Activated T-cell treated with anti-CD3 and anti-CD28 coated beads, Interleukin-2, amount 50 U/mL, for 48 hours (primary cell): ENCODE measurements around the gene COX19.
"Not testable (repeated sequence)": the region's sequence is repeated elsewhere in the genome, so short reads cannot be mapped to it uniquely, and the experiment has no call there.

Source experiments
- DNase-seq, 2 experiments: peaks; one replicate each; pipeline ENCODE4 v3.0.0-alpha.2; 2020

COX19 gene

DNA sequence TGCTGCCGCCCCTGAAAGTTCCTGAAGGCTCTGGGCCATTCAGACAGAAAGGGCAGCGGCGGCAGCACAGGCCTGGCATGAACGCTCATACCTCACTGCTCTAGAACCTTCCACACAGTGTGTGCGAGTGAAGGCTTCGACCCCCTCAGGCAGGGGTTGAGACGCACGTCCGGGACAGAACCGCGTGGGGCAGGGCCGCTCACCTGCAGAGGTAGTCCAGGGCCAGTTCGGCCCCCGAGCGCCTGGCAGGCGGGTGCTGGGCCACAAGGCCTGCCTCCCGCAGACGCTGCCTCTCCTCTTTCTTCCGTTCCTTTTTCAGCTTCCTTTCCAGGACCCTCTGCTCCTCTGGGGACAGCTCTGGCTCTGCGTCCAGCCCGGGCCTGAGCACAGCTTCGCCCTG, 34.4 kb upstream of the COX19 start:
- no peak for DNase-seq

DNA sequence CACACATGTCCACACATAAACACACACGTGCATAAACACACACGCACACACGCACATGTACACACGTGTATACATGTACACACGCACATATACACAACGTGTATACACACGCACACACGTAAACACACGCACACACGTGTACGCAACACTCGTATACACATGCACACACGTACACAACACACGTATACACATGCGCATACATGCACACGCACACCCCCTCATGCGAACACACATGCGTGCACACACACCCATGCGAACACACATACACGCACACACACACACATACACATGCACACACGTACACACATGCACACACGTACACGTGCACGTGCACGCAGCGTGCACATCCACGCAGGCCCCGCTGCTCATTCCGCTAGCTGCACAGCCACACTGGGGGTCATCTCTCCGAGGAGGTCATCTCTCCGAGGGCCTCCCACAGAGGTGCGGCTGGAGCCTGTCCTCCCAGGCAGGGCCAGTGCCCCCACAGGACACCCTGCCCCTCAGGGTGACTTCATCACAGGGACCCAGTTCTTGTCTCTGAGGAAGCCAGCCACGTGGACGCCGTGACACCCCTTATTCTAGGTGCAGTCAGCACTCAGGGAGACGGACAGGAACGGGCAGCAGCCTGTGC, 33.5 kb upstream of the COX19 start:
- DNase-seq = no peak

DNA sequence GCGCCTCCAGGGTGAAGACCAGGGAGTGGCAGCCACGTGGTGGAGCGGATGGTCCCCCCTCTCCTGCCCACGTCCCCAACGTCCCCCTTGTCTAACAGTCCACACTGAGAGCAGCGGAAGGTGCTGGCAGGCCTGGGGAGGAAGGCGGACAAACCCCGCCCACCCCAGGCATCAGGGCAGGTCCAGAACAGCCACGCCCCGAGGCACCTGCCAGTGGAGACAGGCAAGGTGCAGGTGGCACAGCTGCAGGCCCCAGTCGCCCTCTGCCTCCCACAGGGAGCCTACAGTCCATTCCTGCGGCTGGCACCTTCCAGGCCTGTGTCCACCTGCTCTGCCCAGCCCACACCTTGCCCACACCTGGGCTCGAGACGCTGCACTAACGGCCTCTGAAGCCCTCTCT, 32.6 kb upstream of the COX19 start:
- DNase-seq = no peak

DNA sequence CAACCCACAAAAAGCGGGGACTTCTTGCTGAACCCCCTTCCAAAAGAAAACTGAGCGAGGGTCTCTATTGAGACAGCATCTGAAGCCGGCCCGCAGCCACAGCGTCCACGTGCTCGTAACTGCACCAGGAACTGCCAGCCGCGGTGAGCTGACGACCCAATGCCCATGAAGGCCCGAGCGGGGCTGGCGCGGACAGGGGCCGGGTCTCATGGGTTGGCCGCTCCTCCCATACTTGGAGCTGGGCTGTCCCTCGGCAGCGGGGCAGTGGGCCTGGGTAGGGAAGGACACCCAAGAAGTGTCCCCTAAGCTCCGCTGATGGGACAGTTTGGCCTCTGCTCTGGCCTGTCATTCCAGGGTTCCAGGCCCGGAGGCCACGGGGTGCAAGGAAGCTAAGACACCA, 30.0 kb upstream of the COX19 start:
- DNase-seq = no peak

DNA sequence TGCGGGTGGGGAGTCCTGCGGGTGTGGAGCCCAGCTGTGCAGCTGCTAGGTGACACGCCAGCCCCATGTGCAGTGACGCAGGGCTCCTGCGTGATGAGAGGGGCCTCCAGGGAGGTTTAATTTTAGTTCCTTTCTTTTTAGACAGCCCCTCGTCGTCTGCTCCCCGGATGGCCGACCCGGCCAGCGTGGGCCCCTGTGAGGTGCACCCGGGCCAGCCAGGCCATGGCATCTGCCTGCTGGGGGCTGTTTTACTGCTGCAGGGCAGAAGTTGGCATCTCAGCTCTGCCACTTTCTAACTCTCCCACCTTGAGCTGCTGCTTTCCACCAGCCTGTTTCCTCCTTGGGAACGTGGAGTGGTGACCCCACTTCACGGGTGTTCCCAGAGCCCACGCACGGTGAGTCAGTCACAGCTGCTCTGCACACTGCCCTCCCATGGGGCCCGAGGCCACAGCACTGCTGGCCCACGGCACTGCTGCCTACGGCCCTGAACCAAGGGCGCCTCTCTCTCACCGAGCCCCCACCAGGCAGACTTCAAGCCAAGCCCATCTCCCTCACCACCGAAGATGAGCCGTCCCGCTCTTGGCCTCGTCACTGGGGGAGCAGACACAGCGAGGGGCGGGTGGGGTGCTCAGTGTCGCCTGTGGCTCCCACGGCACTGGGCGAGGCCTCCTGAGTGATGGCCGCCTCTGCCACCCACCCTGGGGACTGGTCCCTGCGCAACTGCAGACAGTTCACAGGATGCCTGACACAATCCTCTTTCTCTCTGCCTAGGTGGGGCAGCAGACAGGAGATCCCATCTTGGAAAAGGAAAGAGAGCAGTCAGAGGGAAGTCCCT, 28.9 kb upstream of the COX19 start:
- DNase-seq = no peak

DNA sequence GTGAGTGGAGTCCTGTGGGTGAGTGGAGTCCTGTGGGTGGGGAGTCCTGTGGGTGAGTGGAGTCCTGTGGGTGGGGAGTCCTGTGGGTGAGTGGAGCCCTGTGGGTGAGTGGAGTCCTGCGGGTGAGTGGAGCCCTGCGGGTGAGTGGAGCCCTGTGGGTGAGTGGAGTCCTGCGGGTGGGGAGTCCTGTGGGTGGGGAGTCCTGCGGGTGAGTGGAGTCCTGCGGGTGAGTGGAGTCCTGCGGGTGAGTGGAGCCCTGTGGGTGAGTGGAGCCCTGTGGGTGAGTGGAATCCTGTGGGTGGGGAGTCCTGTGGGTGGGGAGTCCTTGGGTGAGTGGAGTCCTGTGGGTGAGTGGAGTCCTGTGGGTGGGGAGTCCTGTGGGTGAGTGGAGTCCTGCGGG, 27.1 kb upstream of the COX19 start:
- not testable (repeated sequence) for DNase-seq

DNA sequence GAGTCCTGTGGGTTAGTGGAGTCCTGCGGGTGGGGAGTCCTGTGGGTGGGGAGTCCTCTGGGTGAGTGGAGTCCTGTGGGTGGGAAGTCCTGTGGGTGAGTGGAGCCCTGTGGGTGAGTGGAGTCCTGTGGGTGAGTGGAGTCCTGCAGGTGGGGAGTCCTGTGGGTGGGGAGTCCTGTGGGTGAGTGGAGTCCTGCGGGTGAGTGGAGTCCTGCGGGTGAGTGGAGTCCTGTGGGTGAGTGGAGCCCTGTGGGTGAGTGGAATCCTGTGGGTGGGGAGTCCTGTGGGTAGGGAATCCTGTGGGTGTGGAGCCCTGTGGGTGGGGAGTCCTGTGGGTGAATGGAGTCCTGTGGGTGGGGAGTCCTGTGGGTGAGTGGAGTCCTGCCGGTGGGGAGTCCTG, 26.7 kb upstream of the COX19 start:
- not testable (repeated sequence) for DNase-seq

DNA sequence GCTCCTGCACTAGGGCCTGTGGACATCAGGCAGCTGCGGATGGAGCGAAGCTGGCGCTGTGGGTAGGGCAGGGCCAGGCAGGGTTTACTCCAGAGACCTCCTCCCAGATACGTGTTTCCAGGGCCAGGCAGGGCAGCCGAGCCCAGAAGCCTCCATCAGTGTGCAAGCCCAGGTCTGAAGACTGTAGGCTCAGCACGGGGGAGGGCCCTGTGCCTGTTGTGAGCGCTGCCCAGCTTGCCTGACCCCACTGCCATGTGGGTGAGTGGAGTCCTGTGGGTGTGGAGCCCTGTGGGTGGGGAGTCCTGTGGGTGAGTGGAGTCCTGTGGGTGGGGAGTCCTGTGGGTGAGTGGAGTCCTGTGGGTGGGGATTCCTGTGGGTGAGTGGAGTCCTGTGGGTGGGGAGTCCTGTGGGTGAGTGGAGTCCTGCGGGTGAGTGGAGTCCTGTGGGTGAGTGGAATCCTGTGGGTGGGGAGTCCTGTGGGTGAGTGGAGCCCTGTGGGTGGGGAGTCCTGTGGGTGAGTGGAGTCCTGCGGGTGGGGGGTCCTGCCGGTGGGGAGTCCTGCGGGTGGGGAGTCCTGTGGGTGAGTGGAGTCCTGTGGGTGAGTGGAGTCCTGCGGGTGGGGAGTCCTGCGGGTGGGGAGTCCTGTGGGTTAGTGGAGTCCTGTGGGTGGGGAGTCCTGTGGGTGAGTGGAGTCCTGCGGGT, 25.9 kb upstream of the COX19 start:
- DNase-seq = not testable (repeated sequence)

DNA sequence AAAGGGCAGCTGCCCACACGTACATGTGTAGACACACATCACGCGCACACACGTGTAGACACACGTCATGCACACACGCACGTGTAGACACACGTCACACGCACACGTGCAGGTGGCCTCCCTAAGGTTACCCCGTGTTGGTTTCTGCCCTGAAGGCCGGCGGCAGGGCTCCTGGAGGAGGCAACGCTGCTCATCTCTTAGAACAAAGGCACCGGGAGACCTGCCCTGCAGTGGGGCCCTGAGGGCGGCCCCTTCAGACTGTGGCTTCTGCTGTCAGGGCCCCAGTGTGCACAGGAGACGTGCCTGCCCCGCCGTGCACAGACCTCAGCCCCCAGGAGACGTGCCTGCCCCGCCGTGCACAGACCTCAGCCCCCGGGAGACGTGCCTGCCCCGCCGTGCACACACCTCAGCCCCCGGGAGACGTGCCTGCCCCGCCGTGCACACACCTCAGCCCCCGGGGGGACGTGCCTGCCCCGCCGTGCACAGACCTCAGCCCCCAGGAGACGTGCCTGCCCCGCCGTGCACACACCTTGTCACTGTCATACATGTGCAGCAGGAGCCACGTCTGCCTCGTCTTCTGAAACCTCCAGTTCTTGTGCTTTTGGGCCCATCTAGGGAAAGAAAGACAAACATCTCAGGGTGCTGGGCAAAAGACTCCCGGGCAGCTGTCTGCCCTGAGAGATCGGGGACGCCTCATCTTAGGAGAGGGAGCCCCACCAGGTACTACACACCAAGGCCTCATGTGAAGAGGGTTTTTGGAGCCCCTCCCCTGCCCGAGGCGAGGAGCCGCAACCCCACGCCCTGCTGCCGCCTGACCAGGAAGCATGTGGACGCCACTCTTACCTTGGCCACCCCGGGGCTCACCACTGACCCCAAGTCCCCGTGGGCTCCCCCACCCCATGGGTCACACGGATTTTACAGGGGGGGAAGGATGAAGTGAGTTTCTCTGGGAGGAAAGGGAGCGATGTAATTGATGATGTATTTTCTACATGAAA, 24.9 kb upstream of the COX19 start:
- DNase-seq = no peak

DNA sequence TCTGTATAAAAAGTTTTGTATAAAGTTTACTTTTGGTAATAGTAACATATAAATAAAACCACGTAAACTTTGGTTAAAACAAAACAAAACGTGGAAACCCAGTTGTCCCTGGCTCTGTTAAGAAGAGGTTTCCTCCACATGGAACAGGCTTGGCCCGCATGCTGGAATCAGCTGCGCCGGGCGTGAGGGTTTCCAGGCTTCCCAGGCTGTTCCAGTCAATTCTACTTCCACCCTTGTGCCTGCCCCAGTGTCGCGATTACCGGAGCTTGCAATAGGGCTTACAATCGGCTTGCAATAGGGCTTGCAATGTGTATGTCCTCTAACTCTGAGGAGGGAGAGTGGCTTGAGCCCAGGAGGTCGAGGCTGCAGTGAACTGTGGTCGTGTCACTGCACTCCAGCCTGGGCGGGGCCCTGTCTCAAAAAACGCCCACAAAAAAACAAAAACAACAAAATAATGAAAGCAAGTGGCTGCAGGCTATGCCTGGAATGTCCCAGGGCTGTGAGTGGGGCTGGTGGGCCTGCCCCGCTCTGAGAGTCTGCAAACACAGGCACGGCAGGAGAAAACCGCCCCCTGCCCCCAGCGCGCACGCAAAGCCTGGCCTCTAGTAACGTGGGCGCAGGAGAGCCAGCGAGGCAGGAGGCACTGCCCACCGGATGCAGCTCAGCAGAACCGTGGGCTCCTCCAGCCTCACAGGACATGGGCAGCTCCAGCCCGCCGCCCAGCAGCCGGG, 24.0 kb upstream of the COX19 start:
- DNase-seq = no peak

DNA sequence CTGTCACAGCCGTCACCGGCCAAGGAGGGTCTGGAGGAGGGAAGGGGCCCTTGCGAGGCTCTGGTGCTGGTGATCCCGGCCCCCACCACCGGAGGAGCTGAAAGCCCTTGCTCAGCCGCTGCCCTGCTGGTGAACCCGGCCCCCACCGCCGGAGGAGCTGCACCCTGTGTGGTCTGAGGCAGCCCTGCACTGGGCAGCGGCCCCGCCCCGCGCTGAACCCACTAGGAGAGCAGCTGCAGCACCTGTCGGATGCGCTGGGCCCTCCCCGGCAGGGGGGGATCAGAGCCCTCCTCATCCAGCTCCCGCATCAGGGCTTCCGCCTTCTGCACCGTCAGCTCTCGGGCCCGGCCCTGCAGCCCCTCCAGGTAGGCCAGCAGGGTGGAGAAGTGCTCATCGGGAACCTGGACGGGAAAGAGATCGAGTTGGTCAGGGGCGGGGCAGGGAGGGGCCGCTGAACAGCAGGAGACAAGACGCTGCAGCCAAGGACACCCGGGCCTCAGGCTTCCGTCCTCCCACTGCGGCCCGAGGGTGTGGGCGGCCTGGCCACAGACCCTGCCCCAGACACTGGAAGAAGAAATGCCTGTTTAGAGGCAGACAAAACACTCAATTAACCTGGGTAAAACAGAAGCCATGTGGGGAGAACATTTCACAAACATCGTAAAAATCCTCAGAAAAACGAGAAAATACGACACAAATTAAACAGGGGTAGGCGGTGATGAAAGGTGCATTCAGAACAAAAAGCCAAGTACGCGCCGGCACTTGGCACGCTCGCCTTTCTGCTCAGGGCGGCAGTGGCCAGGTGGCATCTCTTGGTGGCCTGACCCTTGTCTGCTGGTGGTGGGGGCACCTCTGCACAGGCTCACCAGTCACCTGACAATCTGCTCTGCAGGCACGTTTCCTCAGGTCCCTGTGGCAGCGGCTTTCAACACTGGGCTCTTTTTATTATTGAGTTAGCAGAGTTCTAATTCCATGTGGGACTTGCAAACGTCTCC, 22.4 kb upstream of the COX19 start:
- no peak for DNase-seq

DNA sequence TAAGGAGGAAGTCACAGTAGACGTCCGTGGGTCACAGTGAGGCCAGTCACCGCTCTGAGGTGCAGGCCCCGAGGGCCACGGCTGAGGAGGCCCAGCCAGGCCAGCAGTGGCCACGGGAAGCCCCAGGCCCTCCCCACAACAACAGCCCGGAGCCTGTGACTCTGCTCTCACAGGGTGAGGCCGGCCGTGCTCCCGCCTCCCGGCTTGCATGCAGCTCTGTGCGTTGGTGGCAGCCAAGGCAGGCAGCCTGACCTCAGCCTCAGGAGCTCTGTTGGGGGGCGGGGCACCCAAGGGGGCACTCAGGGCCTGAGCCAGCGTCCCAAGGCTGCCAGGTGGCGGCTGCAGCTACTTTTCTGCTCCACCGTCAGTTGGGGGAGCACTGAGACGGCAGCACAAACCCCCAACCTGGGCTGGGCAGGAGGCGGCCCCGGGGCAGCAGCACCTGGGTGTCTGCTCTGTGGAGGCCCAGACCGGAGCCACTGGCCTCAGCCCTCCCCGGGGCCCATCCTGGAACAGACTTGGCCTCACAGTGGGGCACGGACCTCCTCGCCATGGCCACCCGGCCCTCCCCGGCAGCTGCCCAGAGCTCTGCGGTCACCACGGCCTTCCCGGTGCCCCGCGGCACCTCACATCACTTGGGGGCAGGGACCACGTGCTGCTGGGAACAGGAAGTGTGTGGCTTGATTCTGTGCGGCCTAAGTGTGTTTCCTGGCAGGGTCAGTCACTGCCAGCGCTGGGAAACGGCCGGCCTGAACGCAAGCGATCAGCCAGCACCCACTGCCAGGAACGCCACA, 20.9 kb upstream of the COX19 start:
- no peak for DNase-seq

DNA sequence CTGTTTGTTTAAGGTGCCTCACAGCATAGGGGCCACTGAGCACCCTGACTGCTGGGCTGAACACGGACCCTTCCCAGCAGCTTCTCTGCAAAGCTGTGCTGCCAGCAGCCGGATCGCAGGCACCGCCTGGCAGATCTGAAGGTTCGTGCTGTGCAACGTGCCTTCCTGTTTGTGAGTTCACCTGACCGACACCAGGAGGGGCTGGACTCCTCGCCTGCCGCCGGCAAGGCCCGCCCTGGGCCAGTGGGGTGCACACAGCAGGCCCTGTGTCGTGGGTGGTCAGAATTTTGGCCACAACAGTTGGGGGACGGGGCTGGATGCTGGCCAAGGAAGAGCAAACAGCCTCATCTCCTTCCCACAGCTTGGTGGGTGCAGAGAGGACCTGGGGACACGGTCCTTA, 20.2 kb upstream of the COX19 start:
- no peak for DNase-seq

DNA sequence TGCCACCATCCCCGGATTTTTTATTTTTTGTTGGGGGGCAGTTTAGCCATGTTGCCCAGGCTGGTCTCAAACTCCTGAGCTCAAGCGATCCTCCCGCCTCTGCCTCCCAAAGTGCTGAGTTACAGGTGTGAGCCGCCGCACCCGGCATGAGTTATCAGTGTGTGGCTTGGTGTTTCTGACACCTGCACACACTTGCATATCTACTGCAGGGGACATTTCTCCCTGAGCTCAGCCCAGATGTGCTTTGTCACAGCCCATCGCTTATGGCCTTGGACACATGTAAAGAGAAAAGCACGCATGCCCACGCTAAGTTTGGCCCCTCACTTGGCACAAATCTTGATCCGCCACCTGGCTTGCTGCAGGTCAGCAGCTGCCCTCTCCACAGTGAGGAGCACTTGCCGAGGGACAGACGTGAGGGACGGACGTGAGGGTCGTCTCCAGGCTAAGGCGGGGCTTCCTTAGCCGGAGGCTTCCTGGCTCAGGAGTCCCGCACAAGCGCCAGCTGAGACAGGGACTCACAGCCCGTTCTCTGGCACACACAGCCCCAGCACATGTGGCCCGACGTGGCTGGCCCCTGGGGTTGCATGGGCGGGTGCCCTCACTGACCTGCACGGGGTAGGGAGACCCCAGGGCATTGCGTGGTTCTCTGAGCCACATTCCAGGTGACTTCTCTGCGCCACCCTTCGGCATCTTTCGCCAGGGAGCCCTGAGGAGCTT, 19.4 kb upstream of the COX19 start:
- no peak for DNase-seq

DNA sequence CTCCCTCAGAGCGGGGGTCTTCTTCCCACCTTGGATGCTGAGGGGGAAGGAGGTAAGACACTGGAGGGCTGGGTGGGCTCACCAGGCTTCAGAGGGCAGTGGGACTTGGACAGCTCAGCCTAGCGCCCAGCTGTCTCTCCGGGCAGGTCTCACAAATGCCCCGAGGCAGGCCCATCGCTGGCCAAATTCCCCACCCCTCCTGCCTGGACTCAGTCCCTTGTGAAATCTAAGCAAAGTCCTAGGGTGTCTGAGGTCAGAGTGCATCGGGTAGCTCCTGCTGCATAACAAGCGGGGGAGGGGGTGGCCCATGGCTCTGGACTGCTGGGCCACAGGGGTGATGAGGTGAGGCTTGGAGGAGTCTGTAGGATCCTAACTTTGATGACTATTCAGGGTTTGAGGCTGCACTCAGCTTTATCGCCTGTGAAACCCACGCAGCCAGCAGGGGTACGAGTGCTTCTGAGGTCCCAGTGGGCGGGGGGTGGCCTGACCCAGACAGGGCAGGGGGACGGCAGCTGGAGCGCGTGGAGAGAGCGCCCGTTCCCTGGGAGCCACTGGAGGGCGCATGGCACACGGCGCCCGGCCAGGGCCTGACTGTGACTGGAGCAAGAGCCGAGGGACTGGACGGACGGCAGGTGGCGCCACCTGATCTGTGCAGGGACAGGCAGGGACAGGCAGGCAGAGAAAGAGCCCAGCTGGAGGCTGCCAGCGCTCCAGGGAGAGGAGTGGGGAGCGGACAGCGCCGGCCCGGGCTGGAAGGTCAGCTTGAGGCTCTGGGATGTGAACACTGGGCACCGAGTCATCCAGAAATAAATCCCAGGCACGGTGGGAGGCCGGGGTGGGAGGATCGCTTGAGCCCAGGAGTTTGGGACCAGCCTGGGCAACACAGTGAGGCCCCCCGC, 17.6 kb upstream of the COX19 start:
- DNase-seq = peak; percentile 95 to 97

DNA sequence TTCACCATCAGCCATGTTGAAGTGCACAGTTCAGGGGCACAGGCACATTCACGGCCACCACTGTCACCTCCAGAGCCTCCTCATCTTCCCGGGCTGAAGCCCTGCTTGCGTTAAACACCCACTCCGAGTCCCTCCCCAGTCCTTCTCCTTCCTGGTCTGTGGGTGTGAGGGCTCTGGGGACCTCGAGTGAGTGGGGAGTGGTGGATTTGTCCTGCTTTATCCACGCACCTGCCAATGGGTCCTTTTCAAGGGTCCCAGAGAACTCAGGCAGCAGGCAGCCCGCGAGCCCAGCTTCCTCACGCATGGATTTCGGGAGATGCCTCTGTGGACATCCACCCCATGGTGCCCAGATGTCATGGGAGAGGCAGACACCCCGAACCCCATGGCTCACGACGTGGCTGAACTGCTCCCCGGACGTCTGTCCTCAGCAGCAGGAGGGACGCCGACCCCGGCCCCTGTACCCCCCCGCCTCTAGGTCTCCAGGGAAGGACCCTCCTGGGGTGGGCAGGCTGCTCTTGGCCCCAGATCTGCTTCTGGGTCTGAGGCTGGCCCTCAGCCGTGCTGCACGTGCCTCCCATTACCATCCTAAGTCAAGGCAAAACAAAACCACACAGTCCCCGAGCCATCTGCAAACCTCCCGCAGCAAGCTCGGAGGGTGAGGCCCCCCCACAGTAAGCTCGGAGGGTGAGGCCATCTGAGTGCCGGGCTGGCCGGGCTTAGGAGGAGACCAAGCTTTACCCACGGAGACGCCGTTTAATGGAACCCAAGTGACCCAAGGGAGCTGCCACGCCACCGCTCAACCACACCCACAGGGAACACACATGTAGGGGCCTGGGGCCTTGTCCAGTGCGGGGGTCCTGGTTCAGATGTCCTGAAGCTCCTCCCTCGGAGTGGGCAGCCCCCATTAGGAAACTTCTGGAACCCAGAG, 16.6 kb upstream of the COX19 start:
- no peak for DNase-seq
